Measurements from ENCODE around the gene CHRNA10.

CHRNA10 gene

DNA sequence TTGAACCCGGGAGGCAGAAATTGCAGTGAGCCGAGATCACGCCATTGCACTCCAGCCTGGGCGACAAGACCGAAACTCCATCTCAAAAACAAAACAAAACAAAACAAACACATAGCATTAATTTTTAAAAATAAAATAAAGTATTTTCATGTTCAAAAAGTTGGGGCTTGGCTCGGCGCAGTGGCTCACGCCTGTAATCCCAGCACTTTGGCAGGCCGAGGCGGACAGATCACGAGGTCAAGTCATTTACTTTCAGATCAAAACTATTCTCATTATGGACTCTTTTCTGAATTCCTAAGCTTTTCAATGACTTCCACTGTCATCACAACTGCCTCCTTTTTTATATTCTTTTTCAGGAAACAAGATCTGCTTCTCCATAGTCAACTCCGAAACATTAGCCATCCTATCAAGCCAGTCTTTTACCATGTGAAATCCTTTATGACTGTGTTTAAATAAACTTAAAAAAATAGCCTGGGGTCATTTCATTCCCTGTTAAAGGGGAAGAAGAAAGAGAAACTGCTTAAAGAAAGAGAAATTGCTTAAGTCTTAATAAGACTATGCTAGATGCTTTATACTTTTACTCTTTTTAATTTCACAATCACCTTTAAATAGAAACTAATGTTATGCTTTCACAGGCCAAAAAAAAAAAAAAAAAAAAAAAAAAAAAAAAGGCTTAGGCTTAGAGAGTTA, 13.1 kb upstream of the CHRNA10 start:
- Histone ChIP-seq H3K27me3 (no peaks in the 10 kb centered on the region), H3K9me3 (no peaks in the 10 kb centered on the region), H3K36me3 (peaks cover 98% of the 10 kb centered on the region), H3K4me3 (ENCODE audit: low read depth in 1 of 2, low read length in 1 of 2) (no peak overlapping the region), H3K4me1 (ENCODE audit: control insufficient read depth in 1 of 2, insufficient read depth in 1 of 2, low read depth in 1 of 2, low read length in 1 of 2) (no peaks in the 10 kb centered on the region), H3K27ac (no peak overlapping the region)
- TF ChIP-seq, protein P1, sequence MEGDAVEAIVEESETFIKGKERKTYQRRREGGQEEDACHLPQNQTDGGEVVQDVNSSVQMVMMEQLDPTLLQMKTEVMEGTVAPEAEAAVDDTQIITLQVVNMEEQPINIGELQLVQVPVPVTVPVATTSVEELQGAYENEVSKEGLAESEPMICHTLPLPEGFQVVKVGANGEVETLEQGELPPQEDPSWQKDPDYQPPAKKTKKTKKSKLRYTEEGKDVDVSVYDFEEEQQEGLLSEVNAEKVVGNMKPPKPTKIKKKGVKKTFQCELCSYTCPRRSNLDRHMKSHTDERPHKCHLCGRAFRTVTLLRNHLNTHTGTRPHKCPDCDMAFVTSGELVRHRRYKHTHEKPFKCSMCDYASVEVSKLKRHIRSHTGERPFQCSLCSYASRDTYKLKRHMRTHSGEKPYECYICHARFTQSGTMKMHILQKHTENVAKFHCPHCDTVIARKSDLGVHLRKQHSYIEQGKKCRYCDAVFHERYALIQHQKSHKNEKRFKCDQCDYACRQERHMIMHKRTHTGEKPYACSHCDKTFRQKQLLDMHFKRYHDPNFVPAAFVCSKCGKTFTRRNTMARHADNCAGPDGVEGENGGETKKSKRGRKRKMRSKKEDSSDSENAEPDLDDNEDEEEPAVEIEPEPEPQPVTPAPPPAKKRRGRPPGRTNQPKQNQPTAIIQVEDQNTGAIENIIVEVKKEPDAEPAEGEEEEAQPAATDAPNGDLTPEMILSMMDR (IDR thresholded peaks at IDR 0.05): no peak

DNA sequence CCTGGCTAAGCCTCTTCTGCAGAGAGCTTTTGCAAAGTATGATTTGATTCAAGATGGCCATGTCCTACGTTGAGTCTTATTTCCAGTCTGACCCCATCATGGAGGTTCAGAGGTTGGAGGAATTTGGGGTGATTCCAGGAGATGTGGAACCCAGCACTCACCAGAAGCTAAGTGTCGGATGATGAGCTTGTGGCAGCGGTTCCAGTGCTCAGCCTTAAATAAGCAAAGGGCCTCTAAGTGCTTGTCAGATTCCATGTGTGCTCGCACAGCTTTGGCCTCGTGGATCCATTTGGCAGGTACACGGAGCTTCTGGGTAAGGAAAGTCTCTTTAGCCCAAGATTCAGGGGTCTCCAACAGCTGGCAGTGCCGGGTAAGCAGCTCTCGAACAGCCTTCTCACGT, 11.9 kb upstream of the CHRNA10 start:
- TF ChIP-seq, protein P1 (IDR thresholded peaks at IDR 0.05): no peak
- Histone ChIP-seq H3K4me1 (ENCODE audit: control insufficient read depth in 1 of 2, insufficient read depth in 1 of 2, low read depth in 1 of 2, low read length in 1 of 2) (no peaks in the 10 kb centered on the region), H3K27me3 (no peaks in the 10 kb centered on the region), H3K9me3 (no peaks in the 10 kb centered on the region), H3K27ac (no peak overlapping the region), H3K4me3 (ENCODE audit: low read depth in 1 of 2, low read length in 1 of 2) (no peak overlapping the region), H3K36me3 (peaks cover 98% of the 10 kb centered on the region)

DNA sequence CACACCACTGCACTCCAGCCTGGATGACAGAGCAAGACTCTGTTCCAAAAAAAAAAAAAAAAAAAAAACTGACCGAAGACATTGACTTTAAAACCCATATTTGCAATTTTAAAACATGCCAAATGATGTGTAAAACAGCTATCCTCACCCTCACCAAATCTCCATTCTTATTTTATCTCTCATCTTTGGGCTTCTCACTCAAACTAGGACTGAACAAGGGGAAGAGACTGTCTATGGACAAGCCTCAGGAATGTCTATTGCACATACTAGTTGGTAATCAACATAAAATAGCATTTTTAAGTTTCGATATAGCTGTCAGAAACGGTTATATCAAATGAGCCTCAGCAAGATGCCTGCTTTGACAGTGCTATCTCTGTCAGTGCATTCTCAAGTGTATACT, 7.9 kb upstream of the CHRNA10 start:
- Histone ChIP-seq H3K27ac (no peak overlapping the region), H3K4me3 (ENCODE audit: low read depth in 1 of 2, low read length in 1 of 2) (no peak overlapping the region), H3K36me3 (peaks cover 100% of the 10 kb centered on the region), H3K4me1 (ENCODE audit: control insufficient read depth in 1 of 2, insufficient read depth in 1 of 2, low read depth in 1 of 2, low read length in 1 of 2) (no peaks in the 10 kb centered on the region), H3K9me3 (no peaks in the 10 kb centered on the region), H3K27me3 (no peaks in the 10 kb centered on the region)
- TF ChIP-seq, protein P1 (IDR thresholded peaks at IDR 0.05): no peak

DNA sequence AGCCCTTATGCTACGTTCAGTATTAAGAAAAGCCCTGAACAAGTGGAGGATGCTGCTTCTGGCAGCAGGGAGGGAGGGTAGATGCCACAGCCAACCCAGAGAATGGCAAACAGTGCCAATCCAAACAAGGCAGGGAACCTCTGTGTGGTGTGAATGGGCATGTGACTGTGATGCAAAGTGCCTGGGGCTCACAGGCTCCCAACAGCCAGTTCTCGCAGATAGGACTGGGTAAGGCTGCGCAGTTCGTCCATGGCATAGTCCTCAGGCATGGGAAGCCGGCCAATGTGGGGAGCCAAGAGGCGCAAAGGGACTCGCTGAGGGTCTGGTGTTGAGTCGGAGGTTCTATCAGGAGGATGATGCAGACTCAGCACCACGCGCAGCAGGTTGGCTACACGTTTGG, 4.8 kb upstream of the CHRNA10 start:
- peaks cover 98% of the 10 kb centered on the region for H3K36me3 ChIP-seq
- H3K4me3 ChIP-seq (ENCODE audit: low read depth in 1 of 2, low read length in 1 of 2): no peak overlapping the region
- H3K9me3 ChIP-seq: no peaks in the 10 kb centered on the region
- H3K4me1 ChIP-seq (ENCODE audit: control insufficient read depth in 1 of 2, insufficient read depth in 1 of 2, low read depth in 1 of 2, low read length in 1 of 2): no peaks in the 10 kb centered on the region
- no peaks in the 10 kb centered on the region for H3K27me3 ChIP-seq
- TF ChIP-seq, protein P1 (IDR thresholded peaks at IDR 0.05): no peak
- no peak overlapping the region for H3K27ac ChIP-seq

DNA sequence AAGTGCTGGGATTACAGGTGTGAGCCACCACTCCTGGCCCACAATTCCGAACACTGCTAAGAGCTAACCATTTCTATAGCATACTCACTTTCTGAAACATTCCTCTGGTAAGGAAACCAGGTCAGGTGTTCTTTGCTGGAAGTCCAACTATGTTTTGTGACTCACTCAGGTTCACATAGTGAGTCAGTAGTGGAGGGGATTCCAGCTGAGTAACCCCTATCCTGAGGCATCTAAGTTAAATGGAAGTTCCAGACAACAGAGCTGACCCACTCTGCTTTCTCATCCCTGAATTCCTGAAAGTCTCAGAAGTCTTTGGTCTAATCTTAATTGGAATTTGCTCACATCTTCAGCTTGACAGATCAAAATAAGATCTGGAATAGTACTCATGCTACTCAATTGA, 3.0 kb upstream of the CHRNA10 start:
- no peaks in the 10 kb centered on the region for H3K27me3 ChIP-seq
- TF ChIP-seq, protein P1 (IDR thresholded peaks at IDR 0.05): no peak
- H3K4me3 ChIP-seq (ENCODE audit: low read depth in 1 of 2, low read length in 1 of 2): no peak overlapping the region
- H3K27ac ChIP-seq: no peak overlapping the region
- no peaks in the 10 kb centered on the region for H3K9me3 ChIP-seq
- no peaks in the 10 kb centered on the region for H3K4me1 ChIP-seq (ENCODE audit: control insufficient read depth in 1 of 2, insufficient read depth in 1 of 2, low read depth in 1 of 2, low read length in 1 of 2)
- H3K36me3 ChIP-seq: peaks cover 97% of the 10 kb centered on the region

Data from neutrophil (primary cell).